ENCODE data around the gene FADS2.

DNA sequence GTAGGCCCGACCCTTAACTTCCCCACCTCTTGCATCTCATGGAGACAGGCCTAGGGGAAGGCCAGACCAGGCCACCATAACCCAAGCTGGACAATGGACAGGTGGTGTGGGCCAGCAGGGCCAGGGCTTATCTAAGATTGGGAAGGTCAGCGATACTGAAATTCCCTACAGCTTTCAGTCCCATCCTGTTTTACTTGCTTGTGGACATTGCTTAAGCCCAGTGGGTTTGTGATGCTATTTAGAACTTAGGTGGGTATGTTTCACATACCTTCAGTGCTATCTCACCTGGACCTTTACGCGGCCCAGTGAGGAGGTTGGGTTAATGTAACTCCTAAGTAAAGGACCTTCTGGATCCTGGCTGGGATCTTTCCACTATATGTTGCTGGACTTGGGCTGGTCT lies 1.7 kb downstream of the FADS2 start:
- TF ChIP-seq CEBPB (IDR thresholded peaks at IDR 0.05) (no peak), ZSCAN20 (CRISPR knock-in tag; IDR thresholded peaks at IDR 0.05) (no peak), ZNF302 (CRISPR knock-in tag; IDR thresholded peaks at IDR 0.05) (no peak), RCOR1 (IDR thresholded peaks at IDR 0.05; ENCODE audit: low read depth, low read length) (no peak), CHD2 (IDR thresholded peaks at IDR 0.05; ENCODE audit: low read length, partially characterized antibody) (no peak), POLR2A (IDR thresholded peaks at IDR 0.05; ENCODE audit: low read length) (no peak)
- TF ChIP-seq, protein P1, sequence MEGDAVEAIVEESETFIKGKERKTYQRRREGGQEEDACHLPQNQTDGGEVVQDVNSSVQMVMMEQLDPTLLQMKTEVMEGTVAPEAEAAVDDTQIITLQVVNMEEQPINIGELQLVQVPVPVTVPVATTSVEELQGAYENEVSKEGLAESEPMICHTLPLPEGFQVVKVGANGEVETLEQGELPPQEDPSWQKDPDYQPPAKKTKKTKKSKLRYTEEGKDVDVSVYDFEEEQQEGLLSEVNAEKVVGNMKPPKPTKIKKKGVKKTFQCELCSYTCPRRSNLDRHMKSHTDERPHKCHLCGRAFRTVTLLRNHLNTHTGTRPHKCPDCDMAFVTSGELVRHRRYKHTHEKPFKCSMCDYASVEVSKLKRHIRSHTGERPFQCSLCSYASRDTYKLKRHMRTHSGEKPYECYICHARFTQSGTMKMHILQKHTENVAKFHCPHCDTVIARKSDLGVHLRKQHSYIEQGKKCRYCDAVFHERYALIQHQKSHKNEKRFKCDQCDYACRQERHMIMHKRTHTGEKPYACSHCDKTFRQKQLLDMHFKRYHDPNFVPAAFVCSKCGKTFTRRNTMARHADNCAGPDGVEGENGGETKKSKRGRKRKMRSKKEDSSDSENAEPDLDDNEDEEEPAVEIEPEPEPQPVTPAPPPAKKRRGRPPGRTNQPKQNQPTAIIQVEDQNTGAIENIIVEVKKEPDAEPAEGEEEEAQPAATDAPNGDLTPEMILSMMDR (IDR thresholded peaks at IDR 0.05) = no peak
- TF ChIP-seq, protein P2, sequence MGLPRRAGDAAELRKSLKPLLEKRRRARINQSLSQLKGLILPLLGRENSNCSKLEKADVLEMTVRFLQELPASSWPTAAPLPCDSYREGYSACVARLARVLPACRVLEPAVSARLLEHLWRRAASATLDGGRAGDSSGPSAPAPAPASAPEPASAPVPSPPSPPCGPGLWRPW (IDR thresholded peaks at IDR 0.05) = no peak
- TF ChIP-seq, protein P3, sequence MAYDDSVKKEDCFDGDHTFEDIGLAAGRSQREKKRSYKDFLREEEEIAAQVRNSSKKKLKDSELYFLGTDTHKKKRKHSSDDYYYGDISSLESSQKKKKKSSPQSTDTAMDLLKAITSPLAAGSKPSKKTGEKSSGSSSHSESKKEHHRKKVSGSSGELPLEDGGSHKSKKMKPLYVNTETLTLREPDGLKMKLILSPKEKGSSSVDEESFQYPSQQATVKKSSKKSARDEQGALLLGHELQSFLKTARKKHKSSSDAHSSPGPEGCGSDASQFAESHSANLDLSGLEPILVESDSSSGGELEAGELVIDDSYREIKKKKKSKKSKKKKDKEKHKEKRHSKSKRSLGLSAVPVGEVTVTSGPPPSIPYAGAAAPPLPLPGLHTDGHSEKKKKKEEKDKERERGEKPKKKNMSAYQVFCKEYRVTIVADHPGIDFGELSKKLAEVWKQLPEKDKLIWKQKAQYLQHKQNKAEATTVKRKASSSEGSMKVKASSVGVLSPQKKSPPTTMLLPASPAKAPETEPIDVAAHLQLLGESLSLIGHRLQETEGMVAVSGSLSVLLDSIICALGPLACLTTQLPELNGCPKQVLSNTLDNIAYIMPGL (CRISPR knock-in tag; IDR thresholded peaks at IDR 0.05; ENCODE audit: borderline replicate concordance) = no peak
- TF ChIP-seq, protein P4, sequence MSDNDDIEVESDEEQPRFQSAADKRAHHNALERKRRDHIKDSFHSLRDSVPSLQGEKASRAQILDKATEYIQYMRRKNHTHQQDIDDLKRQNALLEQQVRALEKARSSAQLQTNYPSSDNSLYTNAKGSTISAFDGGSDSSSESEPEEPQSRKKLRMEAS (IDR thresholded peaks at IDR 0.05) = no peak
- TF ChIP-seq, protein P5, sequence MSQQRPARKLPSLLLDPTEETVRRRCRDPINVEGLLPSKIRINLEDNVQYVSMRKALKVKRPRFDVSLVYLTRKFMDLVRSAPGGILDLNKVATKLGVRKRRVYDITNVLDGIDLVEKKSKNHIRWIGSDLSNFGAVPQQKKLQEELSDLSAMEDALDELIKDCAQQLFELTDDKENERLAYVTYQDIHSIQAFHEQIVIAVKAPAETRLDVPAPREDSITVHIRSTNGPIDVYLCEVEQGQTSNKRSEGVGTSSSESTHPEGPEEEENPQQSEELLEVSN (IDR thresholded peaks at IDR 0.05; ENCODE audit: borderline replicate concordance, low read depth) = no peak

All from A549 (cell line).